Bronchial epithelial cell (primary cell): ENCODE data around the gene RAD51B. TPM values are rescaled to one million over a fixed set of nuclear protein-coding genes. Genes with fewer than 3 reads are reported as not detected.

ENCODE experiments used
- DNase-seq: peaks from one replicate; pipeline ENCODE4 v3.0.0-alpha.2; 2010; ENCODE audit warnings: low read depth
- FAIRE-seq: peaks from 2 replicates; lab custom pipeline; 2011; peaks lifted over from hg19 to GRCh38; lab: Jason Lieb, UNC
- H3K27me3 ChIP-seq: 2 replicates; pipeline ENCODE4 v1.5.1; 2011; ENCODE audit warnings: low read length; ENCODE audit not compliant: control insufficient read depth, insufficient read depth
- H3K36me3 ChIP-seq: 2 replicates; pipeline ENCODE4 v1.5.1; 2011; ENCODE audit warnings: low read length; ENCODE audit not compliant: control insufficient read depth, insufficient read depth
- H3K4me3 ChIP-seq: 2 replicates; pipeline ENCODE4 v1.5.1; 2011; ENCODE audit warnings: mild to moderate bottlenecking, low read depth, low read length, control low read depth
- total RNA-seq: library from RNA; depleted of rRNA; stranded (reverse); fragments of >200 nt; gene quantifications from 2 replicates; pipeline ENCODE4 v1.2.1, GENCODE V29; 2014
- TF ChIP-seq, protein P1 (sequence below): IDR thresholded peaks from 2 replicates; pipeline ENCODE4 v1.5.1; 2011; ENCODE audit warnings: mild to moderate bottlenecking, moderate library complexity, low read length, control low read depth, inconsistent platforms; ENCODE audit not compliant: insufficient read depth, severe bottlenecking

Gene RAD51B
- total RNA-seq, 1 donor from 2014 or later: 12.1 TPM

DNA sequence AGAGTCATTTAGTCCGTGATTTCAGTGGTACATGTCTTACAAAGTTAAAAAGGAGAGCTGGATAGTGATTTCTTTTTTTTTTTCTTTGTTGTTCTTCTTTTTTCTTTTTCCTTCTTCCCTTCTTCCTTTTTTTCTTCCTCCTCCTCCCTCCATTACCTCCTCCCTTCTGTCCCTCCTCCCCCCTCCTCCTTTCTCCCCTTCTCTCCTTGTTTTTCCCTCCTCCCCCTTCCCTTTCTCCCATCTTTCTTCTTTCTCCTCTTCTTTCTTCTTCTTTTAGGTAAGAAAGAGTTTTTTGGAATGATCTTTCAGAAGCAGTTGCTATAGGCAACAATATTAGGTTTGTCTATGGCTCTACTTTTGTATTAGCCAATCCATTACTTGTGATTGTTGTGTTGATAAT, 368.6 kb downstream of the RAD51B start:
- no peak for FAIRE-seq
- no peaks in the 10 kb centered on the region for H3K36me3 ChIP-seq
- TF ChIP-seq, protein P1, sequence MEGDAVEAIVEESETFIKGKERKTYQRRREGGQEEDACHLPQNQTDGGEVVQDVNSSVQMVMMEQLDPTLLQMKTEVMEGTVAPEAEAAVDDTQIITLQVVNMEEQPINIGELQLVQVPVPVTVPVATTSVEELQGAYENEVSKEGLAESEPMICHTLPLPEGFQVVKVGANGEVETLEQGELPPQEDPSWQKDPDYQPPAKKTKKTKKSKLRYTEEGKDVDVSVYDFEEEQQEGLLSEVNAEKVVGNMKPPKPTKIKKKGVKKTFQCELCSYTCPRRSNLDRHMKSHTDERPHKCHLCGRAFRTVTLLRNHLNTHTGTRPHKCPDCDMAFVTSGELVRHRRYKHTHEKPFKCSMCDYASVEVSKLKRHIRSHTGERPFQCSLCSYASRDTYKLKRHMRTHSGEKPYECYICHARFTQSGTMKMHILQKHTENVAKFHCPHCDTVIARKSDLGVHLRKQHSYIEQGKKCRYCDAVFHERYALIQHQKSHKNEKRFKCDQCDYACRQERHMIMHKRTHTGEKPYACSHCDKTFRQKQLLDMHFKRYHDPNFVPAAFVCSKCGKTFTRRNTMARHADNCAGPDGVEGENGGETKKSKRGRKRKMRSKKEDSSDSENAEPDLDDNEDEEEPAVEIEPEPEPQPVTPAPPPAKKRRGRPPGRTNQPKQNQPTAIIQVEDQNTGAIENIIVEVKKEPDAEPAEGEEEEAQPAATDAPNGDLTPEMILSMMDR: no peak

DNA sequence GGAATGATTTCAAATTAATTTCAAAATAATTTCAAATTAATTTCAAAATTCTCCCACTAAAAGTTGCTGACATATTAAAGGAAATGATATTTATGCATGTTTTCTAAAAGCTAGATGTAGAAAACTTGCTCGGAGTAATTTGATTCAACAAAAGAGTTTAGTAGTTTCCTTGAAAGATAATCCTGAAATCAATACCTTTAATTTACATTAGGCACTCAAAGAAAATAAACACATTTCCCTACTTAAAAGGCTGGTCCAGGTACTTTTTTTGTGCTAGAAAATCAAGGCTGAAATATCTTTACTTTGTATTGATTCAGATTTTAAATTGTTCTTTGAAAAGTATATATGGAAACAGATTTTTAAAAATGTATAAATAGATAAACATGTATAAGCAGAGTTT, 370.5 kb downstream of the RAD51B start:
- Histone ChIP-seq H3K27me3 (no peaks in the 10 kb centered on the region), H3K4me3 (no peak overlapping the region), H3K36me3 (no peaks in the 10 kb centered on the region)
- FAIRE-seq (no peak), DNase-seq (no peak)
- TF ChIP-seq, protein P1: no peak

More for the DNA sequence above, 368.6 kb downstream of the RAD51B start:
- no peak overlapping the region for H3K4me3 ChIP-seq
- DNase-seq: no peak
- no peaks in the 10 kb centered on the region for H3K27me3 ChIP-seq

DNA sequence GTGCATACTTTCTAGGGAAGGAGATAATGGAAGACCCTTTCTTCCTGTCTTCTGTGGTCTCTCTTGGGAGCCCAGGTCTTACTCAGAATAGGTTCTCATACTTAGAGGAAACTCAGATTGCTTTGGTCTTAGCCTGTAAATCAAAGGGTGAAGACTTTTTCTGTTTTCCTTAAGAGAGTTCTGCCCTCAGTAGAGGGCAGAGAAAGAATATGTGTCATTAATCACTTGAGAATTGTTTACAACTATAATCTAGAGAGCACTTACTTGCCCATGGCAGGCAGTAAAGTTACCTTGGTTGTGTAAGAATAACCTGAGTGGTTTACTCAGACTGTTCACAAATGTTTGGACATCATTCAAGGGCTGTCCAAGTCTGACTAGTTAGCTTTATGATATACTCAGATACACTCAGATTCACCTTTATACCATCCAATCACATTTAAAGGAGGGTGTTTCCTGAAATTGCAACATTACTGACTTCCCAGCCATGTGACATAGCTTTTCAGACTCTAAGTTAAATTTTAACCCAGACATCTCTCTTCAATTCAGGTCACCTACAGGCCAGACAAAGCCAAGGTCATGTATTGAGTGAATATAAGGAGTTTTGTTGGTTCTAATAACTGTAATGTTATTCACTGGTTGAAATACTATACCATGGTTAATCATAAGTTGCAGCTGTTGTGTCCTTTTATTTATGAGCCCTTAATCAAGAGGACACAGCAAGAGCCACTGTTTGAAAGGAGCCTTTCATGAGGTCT, 372.2 kb downstream of the RAD51B start:
- H3K27me3 ChIP-seq: no peaks in the 10 kb centered on the region
- no peak overlapping the region for H3K4me3 ChIP-seq
- peak; percentile 95 for DNase-seq
- TF ChIP-seq, protein P1: no peak
- no peaks in the 10 kb centered on the region for H3K36me3 ChIP-seq
- no peak for FAIRE-seq

DNA sequence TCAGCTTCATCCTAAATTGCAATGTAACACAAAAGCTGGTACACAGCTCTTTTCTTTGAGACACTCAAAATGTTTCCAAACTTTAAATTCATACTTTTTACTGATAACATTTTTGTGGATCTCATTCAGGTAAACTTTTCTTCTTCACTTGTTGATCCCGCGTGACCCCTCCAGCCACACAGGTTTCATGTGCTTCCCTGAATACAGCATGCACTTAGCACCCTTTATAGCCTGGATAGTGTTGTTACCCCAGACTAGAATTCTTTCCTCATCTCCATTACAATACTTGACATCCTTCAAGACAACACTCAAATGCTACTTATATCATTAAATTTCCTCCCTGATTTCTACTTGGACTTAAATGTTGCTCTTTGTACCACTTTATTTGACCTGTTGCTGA, 373.4 kb downstream of the RAD51B start:
- DNase-seq: no peak
- TF ChIP-seq, protein P1: no peak
- H3K4me3 ChIP-seq: no peak overlapping the region
- no peaks in the 10 kb centered on the region for H3K27me3 ChIP-seq
- no peak for FAIRE-seq
- H3K36me3 ChIP-seq: no peaks in the 10 kb centered on the region

DNA sequence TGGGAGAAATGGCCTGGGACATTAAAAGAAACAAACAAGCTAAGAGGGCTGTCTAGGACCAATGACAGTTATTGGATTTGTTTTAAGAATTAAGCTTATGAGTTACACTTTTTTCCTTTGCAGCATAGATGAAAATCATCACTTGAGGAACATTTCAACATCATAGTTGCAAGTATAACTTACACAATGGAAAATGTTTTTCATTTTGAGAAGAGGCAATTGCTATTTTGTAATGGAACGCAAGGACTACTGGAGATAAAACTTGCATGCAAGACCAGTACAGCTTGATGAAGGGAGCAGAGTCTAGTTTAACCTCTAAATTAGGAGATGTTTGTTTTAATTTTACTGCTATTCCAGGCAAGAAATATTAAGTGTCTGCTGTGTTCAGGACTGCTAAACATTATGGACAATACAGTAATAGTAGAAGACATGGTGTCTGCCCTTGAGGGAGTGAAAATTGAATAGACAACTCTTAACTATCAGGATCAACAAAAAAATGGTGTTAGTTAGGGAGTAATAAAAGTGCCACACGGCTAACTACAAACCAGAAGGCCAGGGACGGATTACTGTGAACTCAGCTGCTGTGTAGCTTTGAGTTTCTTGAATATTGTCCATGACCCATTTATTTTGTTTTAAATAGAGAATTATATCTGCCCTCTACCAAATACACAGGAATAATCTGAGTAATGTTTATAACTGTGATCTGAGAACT, 374.5 kb downstream of the RAD51B start:
- FAIRE-seq (no peak), DNase-seq (no peak)
- H3K36me3 ChIP-seq: no peaks in the 10 kb centered on the region
- TF ChIP-seq, protein P1: no peak
- no peak overlapping the region for H3K4me3 ChIP-seq
- H3K27me3 ChIP-seq: no peaks in the 10 kb centered on the region
